ENCODE results near the gene NAP1L4. TPM values are rescaled to one million over a fixed set of nuclear protein-coding genes. Genes with fewer than 3 reads are reported as not detected.

The NAP1L4 gene
- total and polyA plus RNA-seq, 9 donors: 54.4 to 136 (median 102) TPM

GRCh38 chr11:2960139-2960538 lies 32.0 kb downstream of the NAP1L4 start:
- 93 to 95% (median 93%) methylated on average over 7 of the region's 7 CpGs for WGBS, 3 donors
- H3K27me3 ChIP-seq: no peaks in the 10 kb centered on the region
- H3K36me3 ChIP-seq: no peaks in the 10 kb centered on the region
- intact Hi-C loops (cut with DNase I): no loop called here
- H3K4me3 ChIP-seq: no peak overlapping the region
- no peak for DNase-seq
- no peaks in the 10 kb centered on the region for H3K9me3 ChIP-seq
- TF ChIP-seq POLR2A (IDR thresholded peaks at IDR 0.05): no peak
- TF ChIP-seq EP300 (IDR thresholded peaks at IDR 0.05): no peak
- no peak for TF ChIP-seq CTCF (IDR thresholded peaks at IDR 0.05)
- H3K27ac ChIP-seq: no peak overlapping the region
- no peaks in the 10 kb centered on the region for H3K4me1 ChIP-seq (ENCODE audit: insufficient read depth)

GRCh38 chr11:2958251-2958650 lies 33.9 kb downstream of the NAP1L4 start:
- no peaks in the 10 kb centered on the region for H3K9me3 ChIP-seq
- intact Hi-C loops (cut with DNase I): no loop called here
- no peak for DNase-seq
- H3K27me3 ChIP-seq: no peaks in the 10 kb centered on the region
- no peak overlapping the region for H3K27ac ChIP-seq
- WGBS, 3 donors: 83 to 89% (median 89%) methylated on average over 3 of the region's 3 CpGs
- TF ChIP-seq EP300 (IDR thresholded peaks at IDR 0.05) (no peak), POLR2A (IDR thresholded peaks at IDR 0.05) (no peak), CTCF (IDR thresholded peaks at IDR 0.05) (no peak)
- H3K36me3 ChIP-seq: no peaks in the 10 kb centered on the region
- no peaks in the 10 kb centered on the region for H3K4me1 ChIP-seq (ENCODE audit: insufficient read depth)
- H3K4me3 ChIP-seq: no peak overlapping the region

- no peak overlapping the region for H3K4me3 ChIP-seq
- TF ChIP-seq CTCF (IDR thresholded peaks at IDR 0.05): no peak
- TF ChIP-seq POLR2A (IDR thresholded peaks at IDR 0.05): no peak
- TF ChIP-seq EP300 (IDR thresholded peaks at IDR 0.05): no peak
- no peak for DNase-seq
- H3K27ac ChIP-seq: no peak overlapping the region
- intact Hi-C loops (cut with DNase I): no loop called here
- H3K9me3 ChIP-seq: no peaks in the 10 kb centered on the region
- WGBS, 3 donors: 78 to 82% (median 80%) methylated on average over 6 of the region's 6 CpGs
- H3K27me3 ChIP-seq: no peaks in the 10 kb centered on the region
- H3K36me3 ChIP-seq: no peaks in the 10 kb centered on the region
- no peaks in the 10 kb centered on the region for H3K4me1 ChIP-seq (ENCODE audit: insufficient read depth)
Observed at GRCh38 chr11:2955906-2956476, 36.1 kb downstream of the NAP1L4 start.

GRCh38 chr11:2954263-2954662 lies 37.9 kb downstream of the NAP1L4 start:
- no peak for TF ChIP-seq CTCF (IDR thresholded peaks at IDR 0.05)
- no peak for TF ChIP-seq EP300 (IDR thresholded peaks at IDR 0.05)
- TF ChIP-seq POLR2A (IDR thresholded peaks at IDR 0.05): no peak
- DNase-seq: no peak
- no peaks in the 10 kb centered on the region for H3K27me3 ChIP-seq
- intact Hi-C loops (cut with DNase I): no loop called here
- H3K27ac ChIP-seq: no peak overlapping the region
- no peaks in the 10 kb centered on the region for H3K36me3 ChIP-seq
- no peaks in the 10 kb centered on the region for H3K4me1 ChIP-seq (ENCODE audit: insufficient read depth)
- no peak overlapping the region for H3K4me3 ChIP-seq
- 79 to 87% (median 81%) methylated on average over 6 of the region's 6 CpGs for WGBS, 3 donors
- no peaks in the 10 kb centered on the region for H3K9me3 ChIP-seq
